Heart left ventricle (tissue), 13 donors: ENCODE results near the gene MCM10.

Experiments
- POLR2A ChIP-seq, 2 donors: fragments of 450-650 bp; IDR thresholded peaks; one replicate each; pipeline ENCODE4 v1.6.1; 2017; ENCODE audit warnings: antibody characterized with exemption in 2 of 2, mild to moderate bottlenecking in 2 of 2, moderate library complexity in 2 of 2
- TF ChIP-seq, protein P1 (sequence below), 12 donors: fragments of 200-600 bp; sonication (generic) in 4 of 12; IDR thresholded peaks; one replicate each; pipeline versions ENCODE4 v1.5.0 to v1.8.0; 2018 to 2022; ENCODE audit warnings: antibody characterized with exemption in 12 of 12, mild to moderate bottlenecking in 5 of 12
- donor health status: ischemic (EF 13 %, LVEDD 7.1; RV severe dilation, severe dysfunction).
- donor health status: DM: no; HTN: yes; CAD: no.
- donor health status: DM: no; HTN: no; CAD: no.
- donor health status: ischemic (EF 25% LVEDD 6.9; RV normal size, moderate dysfunction).
- donor health status: ischemic (EF 25% LVEDD 5.7; RV mildly dilated, moderate dysfunction).
- donor health status: ischemic (EF 35%, LVEDD 5.7; RV mildly dilated, moderate dysfunction).
- donor health status: nonischemic (EF 11% LVEDD 7.7; RV severe dilation, severe dysfunction).
- donor health status: DM: yes; HTN: yes; CAD: no.
- donor health status: PGD.
- donor health status: ischemic (EF 29% LVEDD 5.4; RV normal size, mild dysfunction).
- donor health status: nonischemic (EF 23%, LVEDD 6.1; RV moderate dilation, normal function).

DNA sequence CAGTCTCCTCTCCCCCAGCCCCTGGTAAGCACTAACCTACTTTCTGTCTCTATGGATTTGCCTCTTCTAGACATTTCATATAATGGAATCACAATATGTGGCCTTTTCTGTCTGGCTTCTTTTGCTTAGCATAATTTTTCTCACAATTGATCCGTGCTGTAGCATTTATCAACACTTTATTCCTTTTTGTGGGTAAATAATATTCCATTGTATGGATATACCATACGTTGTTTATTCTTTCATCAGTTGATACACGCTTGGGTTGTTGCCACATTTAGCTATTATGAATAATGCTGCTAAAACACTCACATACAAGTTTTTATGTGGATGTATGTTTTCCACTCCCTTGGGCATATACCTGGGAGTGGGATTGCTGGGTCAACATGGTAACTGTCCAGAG is 25.8 kb downstream of the MCM10 start:
- no peak for TF ChIP-seq POLR2A (IDR thresholded peaks at IDR 0.05)
- TF ChIP-seq, protein P1, sequence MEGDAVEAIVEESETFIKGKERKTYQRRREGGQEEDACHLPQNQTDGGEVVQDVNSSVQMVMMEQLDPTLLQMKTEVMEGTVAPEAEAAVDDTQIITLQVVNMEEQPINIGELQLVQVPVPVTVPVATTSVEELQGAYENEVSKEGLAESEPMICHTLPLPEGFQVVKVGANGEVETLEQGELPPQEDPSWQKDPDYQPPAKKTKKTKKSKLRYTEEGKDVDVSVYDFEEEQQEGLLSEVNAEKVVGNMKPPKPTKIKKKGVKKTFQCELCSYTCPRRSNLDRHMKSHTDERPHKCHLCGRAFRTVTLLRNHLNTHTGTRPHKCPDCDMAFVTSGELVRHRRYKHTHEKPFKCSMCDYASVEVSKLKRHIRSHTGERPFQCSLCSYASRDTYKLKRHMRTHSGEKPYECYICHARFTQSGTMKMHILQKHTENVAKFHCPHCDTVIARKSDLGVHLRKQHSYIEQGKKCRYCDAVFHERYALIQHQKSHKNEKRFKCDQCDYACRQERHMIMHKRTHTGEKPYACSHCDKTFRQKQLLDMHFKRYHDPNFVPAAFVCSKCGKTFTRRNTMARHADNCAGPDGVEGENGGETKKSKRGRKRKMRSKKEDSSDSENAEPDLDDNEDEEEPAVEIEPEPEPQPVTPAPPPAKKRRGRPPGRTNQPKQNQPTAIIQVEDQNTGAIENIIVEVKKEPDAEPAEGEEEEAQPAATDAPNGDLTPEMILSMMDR (IDR thresholded peaks at IDR 0.05), result no peak
